Neuronal stem cell (in vitro differentiated cells): Measurements from ENCODE around the gene AIF1L. TPM values are rescaled to one million over a fixed set of nuclear protein-coding genes. Genes with fewer than 3 reads are reported as not detected.

ENCODE experiments used
- DNase-seq: peaks from one replicate; pipeline ENCODE4 v3.0.0-alpha.2; 2013; ENCODE audit warnings: low spot score
- H2AFZ ChIP-seq: one replicate; pipeline ENCODE4 v1.6.1; 2013; ENCODE audit warnings: mild to moderate bottlenecking, low read length, inconsistent platforms
- H2AK5ac ChIP-seq: 2 replicates; pipeline ENCODE4 v1.6.1; 2013; ENCODE audit warnings: low read depth, mild to moderate bottlenecking, inconsistent platforms, low read length, moderate library complexity, mixed read lengths
- H2BK120ac ChIP-seq: 2 replicates; pipeline ENCODE4 v1.6.1; 2013; ENCODE audit warnings: low read depth, mild to moderate bottlenecking, inconsistent platforms, low read length, moderate library complexity, mixed read lengths
- H2BK12ac ChIP-seq: one replicate; pipeline ENCODE4 v1.6.1; 2013; ENCODE audit warnings: low read length, inconsistent platforms
- H2BK15ac ChIP-seq: 2 replicates; pipeline ENCODE4 v1.6.1; 2013; ENCODE audit warnings: mild to moderate bottlenecking, low read length, inconsistent platforms, mixed read lengths
- H2BK5ac ChIP-seq: one replicate; pipeline ENCODE4 v1.6.1; 2013; ENCODE audit warnings: inconsistent platforms, mild to moderate bottlenecking, low read length, moderate library complexity
- H3K14ac ChIP-seq: one replicate; pipeline ENCODE4 v1.6.1; 2013; ENCODE audit warnings: low read length, inconsistent platforms
- H3K18ac ChIP-seq: 2 replicates; pipeline ENCODE4 v1.6.1; 2013; ENCODE audit warnings: low read length, inconsistent platforms
- H3K23ac ChIP-seq: 2 replicates; pipeline ENCODE4 v1.6.1; 2013; ENCODE audit warnings: low read depth, mild to moderate bottlenecking, mixed read lengths, low read length, inconsistent platforms; ENCODE audit not compliant: poor library complexity
- H3K27ac ChIP-seq: replicated peaks from 3 replicates; pipeline ENCODE4 v1.5.1; 2013; ENCODE audit warnings: low read length, inconsistent platforms
- H3K27me3 ChIP-seq, 3 experiments: 2 replicates each; pipeline ENCODE4 v1.6.1; 2013; ENCODE audit warnings: low read length in 3 of 3, mild to moderate bottlenecking in 2 of 3, inconsistent platforms in 1 of 3, low read depth in 1 of 3, mixed read lengths in 1 of 3, moderate library complexity in 1 of 3; ENCODE audit not compliant: control insufficient read depth in 3 of 3, insufficient read depth in 3 of 3
- H3K36me3 ChIP-seq, 2 donors: replicated peaks in 1 of 2; 2 replicates each; pipeline ENCODE4 v1.6.1; 2013; ENCODE audit warnings: low read length in 2 of 2; ENCODE audit not compliant: control insufficient read depth in 2 of 2, insufficient read depth in 2 of 2
- H3K4ac ChIP-seq: 2 replicates; pipeline ENCODE4 v1.6.1; 2013; ENCODE audit warnings: inconsistent platforms, mild to moderate bottlenecking, low read length, moderate library complexity
- H3K4me1 ChIP-seq, 2 donors: 1 replicate in 1 of 2; 2 replicates in 1 of 2; pipeline ENCODE4 v1.6.1; 2013; ENCODE audit warnings: low read length in 2 of 2, low read depth in 1 of 2; ENCODE audit not compliant: control insufficient read depth in 2 of 2, insufficient read depth in 1 of 2
- H3K4me2 ChIP-seq: one replicate; pipeline ENCODE4 v1.6.1; 2013; ENCODE audit warnings: mild to moderate bottlenecking, low read length, inconsistent platforms; ENCODE audit not compliant: insufficient read depth, poor library complexity, severe bottlenecking
- H3K4me3 ChIP-seq, 2 donors: 2 replicates each; pipeline ENCODE4 v1.5.1; 2013; ENCODE audit warnings: low read length in 2 of 2, mild to moderate bottlenecking in 2 of 2, inconsistent platforms in 1 of 2, moderate library complexity in 1 of 2
- H3K79me1 ChIP-seq: one replicate; pipeline ENCODE4 v1.6.1; 2013; ENCODE audit warnings: low read depth, mild to moderate bottlenecking, inconsistent platforms, low read length, moderate library complexity
- H3K9ac ChIP-seq: one replicate; pipeline ENCODE4 v1.6.1; 2013; ENCODE audit warnings: mild to moderate bottlenecking, low read depth, low read length, inconsistent platforms; ENCODE audit not compliant: poor library complexity
- H3K9me3 ChIP-seq, 2 donors: replicated peaks in 1 of 2; 2 replicates each; pipeline versions ENCODE3 to v1.6.1; 2013; ENCODE audit warnings: low read length in 2 of 2, mild to moderate bottlenecking in 2 of 2, inconsistent platforms in 1 of 2, low read depth in 1 of 2, mixed read lengths in 1 of 2, moderate library complexity in 1 of 2; ENCODE audit not compliant: control insufficient read depth in 2 of 2, insufficient read depth in 1 of 2
- H4K8ac ChIP-seq: one replicate; pipeline ENCODE4 v1.6.1; 2013; ENCODE audit warnings: low read depth, mild to moderate bottlenecking, inconsistent platforms, low read length, moderate library complexity
- H4K91ac ChIP-seq: one replicate; pipeline ENCODE4 v1.6.1; 2013; ENCODE audit warnings: low read length, low read depth, mild to moderate bottlenecking, inconsistent platforms; ENCODE audit not compliant: poor library complexity
- WGBS, 2 donors: extraction: QIAGEN DNeasy Blood & Tissue Kit; methylation state at CpG; one replicate each; pipeline ENCODE4 v1.1.7; 2013; ENCODE audit warnings: missing lambda C conversion rate in 2 of 2, mixed read lengths in 1 of 2; ENCODE audit not compliant: insufficient read length in 2 of 2, insufficient replicate concordance in 1 of 2; ENCODE audit errors: extremely low coverage in 2 of 2; 5-methylcytosine and 5-hydroxymethylcytosine counted together
- polyA plus RNA-seq, 2 experiments: library from polyadenylated mRNA; stranded (reverse); fragments of 200-250 nt; gene quantifications; one replicate each; pipeline ENCODE4 v1.2.3, GENCODE V29; 2013

AIF1L gene
- polyA plus RNA-seq (2013, experiment 1 of 2), result 90.6 TPM
- polyA plus RNA-seq (2013, experiment 2 of 2), result 91.1 TPM

GRCh38 chr9:131096269-131097125 lies at the start of gene AIF1L:
TSS of gene AIF1L (plus strand) at chr9:131096531. CDS start at chr9:131096630, 99 bp downstream.
- DNase-seq, result peak; percentile 80
- H3K79me1 ChIP-seq, result peaks cover 7% of the 10 kb centered on the region
- H2BK12ac ChIP-seq, result no peak within 1 kb of the TSS
- peak within 1 kb of the TSS; percentile 69 for H2BK15ac ChIP-seq
- peak within 1 kb of the TSS; percentile 89 for H3K14ac ChIP-seq
- peak within 1 kb of the TSS; percentile 65 for H2BK120ac ChIP-seq
- H3K27ac ChIP-seq, result peak within 1 kb of the TSS; percentile 59
- no peak within 1 kb of the TSS for H4K8ac ChIP-seq
- peak within 1 kb of the TSS; percentile 53 for H2AK5ac ChIP-seq
- H3K4me1 ChIP-seq, result peaks cover 8 to 21% of the 10 kb centered on the region in 2 donors
- peak within 1 kb of the TSS; percentile 30 for H4K91ac ChIP-seq
- peak within 1 kb of the TSS; percentile 98 for H3K9ac ChIP-seq
- peak within 1 kb of the TSS; percentile 13 for H3K4ac ChIP-seq
- no CpG with 5 or more reads among the region's 99 CpGs for WGBS, 2 donors
- peaks cover 0 to 39% (median 0%) of the 10 kb centered on the region in 3 experiments for H3K27me3 ChIP-seq
- H3K4me3 ChIP-seq, result peak within 1 kb of the TSS; percentile 74 to 91
- peaks cover 6 to 9% of the 10 kb centered on the region in 2 donors for H3K36me3 ChIP-seq
- H3K9me3 ChIP-seq, result no peaks in the 10 kb centered on the region
- H2BK5ac ChIP-seq, result peak within 1 kb of the TSS; percentile 94
- peak within 1 kb of the TSS; percentile 91 for H2AFZ ChIP-seq
- H3K18ac ChIP-seq, result peak within 1 kb of the TSS; percentile 99
- H3K4me2 ChIP-seq, result peak within 1 kb of the TSS; percentile 85
- H3K23ac ChIP-seq, result peak within 1 kb of the TSS; percentile 99

DNA sequence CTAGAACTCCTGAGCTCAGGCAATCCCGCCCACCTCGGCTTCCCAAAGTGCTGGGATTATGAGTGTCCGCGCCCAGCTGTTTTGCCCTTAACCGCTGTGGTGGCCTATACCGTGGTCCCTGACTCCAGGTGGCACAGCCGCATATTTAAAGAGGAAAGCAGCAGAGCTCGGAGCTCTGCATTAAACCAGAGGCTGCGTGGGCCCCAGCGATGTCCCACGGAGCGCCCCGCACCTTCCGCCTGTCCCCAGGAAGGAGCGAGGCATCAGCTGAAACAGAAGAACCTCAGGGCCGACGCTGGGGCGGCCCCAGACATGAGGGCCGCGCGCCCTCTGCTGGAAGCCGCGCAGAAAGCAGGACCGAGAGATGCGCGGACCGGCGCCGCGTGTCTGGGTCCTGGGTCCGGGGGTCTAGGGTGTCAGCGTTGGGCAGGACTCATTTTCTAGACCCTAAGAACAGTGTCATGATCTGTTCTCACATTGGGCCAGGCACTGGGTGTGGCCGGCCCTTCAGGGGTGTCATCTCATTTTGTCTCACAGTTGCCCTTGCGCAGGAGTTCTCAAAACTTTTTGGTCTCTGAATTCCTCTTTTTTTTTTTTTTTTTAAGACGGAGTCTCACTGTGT lies 49.6 kb upstream of the AIF1L start:
- no CpG with 5 or more reads among the region's 35 CpGs for WGBS, 2 donors
- H3K4ac ChIP-seq, result no peak overlapping the region

GRCh38 chr9:131048332-131048731 lies 48.0 kb upstream of the AIF1L start:
- peaks cover 0 to 17% (median 0%) of the 10 kb centered on the region in 3 experiments for H3K27me3 ChIP-seq
- no peak overlapping the region for H2AK5ac ChIP-seq
- H3K4me1 ChIP-seq, result no peaks in the 10 kb centered on the region
- no peak overlapping the region for H4K91ac ChIP-seq
- WGBS, 2 donors, result no CpG with 5 or more reads among the region's 6 CpGs
- H2BK120ac ChIP-seq, result no peak overlapping the region
- no peak overlapping the region for H3K4ac ChIP-seq
- no peak overlapping the region for H2BK15ac ChIP-seq
- H3K4me2 ChIP-seq, result no peak overlapping the region
- H3K14ac ChIP-seq, result peak overlapping the region; percentile 63
- no peak overlapping the region for H2BK5ac ChIP-seq
- H3K9me3 ChIP-seq, result no peaks in the 10 kb centered on the region
- DNase-seq, result no peak
- H3K27ac ChIP-seq, result no peak overlapping the region
- no peak overlapping the region for H3K9ac ChIP-seq
- H3K79me1 ChIP-seq, result no peaks in the 10 kb centered on the region
- no peak overlapping the region for H2AFZ ChIP-seq
- H4K8ac ChIP-seq, result no peak overlapping the region
- no peaks in the 10 kb centered on the region for H3K36me3 ChIP-seq
- H3K4me3 ChIP-seq, result no peak overlapping the region
- H2BK12ac ChIP-seq, result peak overlapping the region; percentile 88
- H3K18ac ChIP-seq, result no peak overlapping the region
- peak overlapping the region; percentile 52 for H3K23ac ChIP-seq

More for the DNA sequence above, 49.6 kb upstream of the AIF1L start:
- no peak overlapping the region for H2AK5ac ChIP-seq
- no peak overlapping the region for H4K8ac ChIP-seq
- peak overlapping the region; percentile 38 for H3K18ac ChIP-seq
- no peak overlapping the region for H2BK120ac ChIP-seq
- peaks cover 0 to 5% of the 10 kb centered on the region in 2 donors for H3K9me3 ChIP-seq
- peak overlapping the region; percentile 40 for H3K4me2 ChIP-seq
- peak overlapping the region; percentile 89 for H2AFZ ChIP-seq
- peak; percentile 67 for DNase-seq
- H3K23ac ChIP-seq, result peak overlapping the region; percentile 85
- H3K27ac ChIP-seq, result no peak overlapping the region
- peaks cover 0 to 23% (median 0%) of the 10 kb centered on the region in 3 experiments for H3K27me3 ChIP-seq
- H3K36me3 ChIP-seq, result no peaks in the 10 kb centered on the region
- H3K79me1 ChIP-seq, result no peaks in the 10 kb centered on the region
- no peak overlapping the region for H3K4me3 ChIP-seq
- no peak overlapping the region for H4K91ac ChIP-seq
- no peak overlapping the region for H2BK5ac ChIP-seq
- no peak overlapping the region for H2BK15ac ChIP-seq
- no peak overlapping the region for H3K9ac ChIP-seq
- H3K14ac ChIP-seq, result no peak overlapping the region
- no peak overlapping the region for H2BK12ac ChIP-seq
- H3K4me1 ChIP-seq, result no peaks in the 10 kb centered on the region

- Histone ChIP-seq H3K27ac (no peak overlapping the region), H4K91ac (no peak overlapping the region), H3K14ac (no peak overlapping the region), H3K23ac (peak overlapping the region; percentile 94), H3K36me3 (no peaks in the 10 kb centered on the region), H3K4ac (no peak overlapping the region), H3K79me1 (no peaks in the 10 kb centered on the region), H3K4me3 (no peak overlapping the region), H3K4me2 (no peak overlapping the region), H3K9me3 (no peaks in the 10 kb centered on the region), H2BK12ac (no peak overlapping the region), H3K9ac (no peak overlapping the region), H2AK5ac (no peak overlapping the region), H2BK15ac (no peak overlapping the region), H2BK5ac (no peak overlapping the region), H2BK120ac (no peak overlapping the region), H3K18ac (no peak overlapping the region), H3K4me1 (no peaks in the 10 kb centered on the region), H3K27me3 (peaks cover 0 to 14% (median 0%) of the 10 kb centered on the region in 3 experiments), H2AFZ (no peak overlapping the region), H4K8ac (no peak overlapping the region)
- no CpG with 5 or more reads among the region's 8 CpGs for WGBS, 2 donors
- DNase-seq, result no peak
Observed at GRCh38 chr9:131048820-131049219, 47.5 kb upstream of the AIF1L start.
